CD4-positive, alpha-beta T cell treated with Interleukin-1 beta for 1 hour (primary cell): Measurements from ENCODE around the gene TMEM63B.
"Not testable (repeated sequence)": the region's sequence is repeated elsewhere in the genome, so short reads cannot be mapped to it uniquely, and the experiment has no call there.

Experiments used
- DNase-seq, 2 donors: peaks; one replicate each; pipeline ENCODE4 v3.0.0-alpha.2; 2020 to 2022

The TMEM63B gene

DNA sequence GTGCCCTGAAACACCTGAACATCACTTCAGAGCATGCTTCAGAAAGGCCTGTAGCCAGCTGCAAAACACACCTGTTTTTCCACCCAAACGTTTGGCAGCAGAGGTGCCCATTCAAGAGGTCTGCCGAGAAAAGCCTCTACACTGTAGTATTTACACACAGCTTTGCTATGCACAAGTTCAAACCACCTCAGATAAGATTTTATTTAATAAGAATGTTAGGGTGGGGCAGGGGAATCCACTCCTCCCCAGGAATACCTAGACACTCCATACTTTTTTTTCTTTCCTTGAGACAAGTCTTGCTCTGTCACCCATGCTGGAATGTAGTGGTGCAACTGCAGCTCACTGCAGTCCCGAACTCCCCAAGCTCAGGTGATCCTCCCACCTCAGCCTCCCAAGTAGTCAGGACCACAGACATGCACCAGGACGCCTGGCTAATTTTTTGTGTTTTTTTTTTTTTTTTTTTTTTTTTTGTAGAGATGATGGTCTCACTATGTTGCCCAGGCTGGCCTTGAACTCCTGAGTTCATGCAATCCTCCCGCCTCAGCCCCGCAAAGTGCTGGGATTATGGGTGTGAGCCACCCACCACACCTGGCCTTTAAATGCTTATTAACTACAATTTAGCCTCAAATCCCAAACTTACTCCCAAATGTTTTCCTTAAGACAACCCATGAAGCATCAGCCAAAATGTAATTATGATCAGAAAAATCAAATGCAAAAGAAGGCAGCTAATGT lies 9.8 kb upstream of the TMEM63B start:
- no peak for DNase-seq

DNA sequence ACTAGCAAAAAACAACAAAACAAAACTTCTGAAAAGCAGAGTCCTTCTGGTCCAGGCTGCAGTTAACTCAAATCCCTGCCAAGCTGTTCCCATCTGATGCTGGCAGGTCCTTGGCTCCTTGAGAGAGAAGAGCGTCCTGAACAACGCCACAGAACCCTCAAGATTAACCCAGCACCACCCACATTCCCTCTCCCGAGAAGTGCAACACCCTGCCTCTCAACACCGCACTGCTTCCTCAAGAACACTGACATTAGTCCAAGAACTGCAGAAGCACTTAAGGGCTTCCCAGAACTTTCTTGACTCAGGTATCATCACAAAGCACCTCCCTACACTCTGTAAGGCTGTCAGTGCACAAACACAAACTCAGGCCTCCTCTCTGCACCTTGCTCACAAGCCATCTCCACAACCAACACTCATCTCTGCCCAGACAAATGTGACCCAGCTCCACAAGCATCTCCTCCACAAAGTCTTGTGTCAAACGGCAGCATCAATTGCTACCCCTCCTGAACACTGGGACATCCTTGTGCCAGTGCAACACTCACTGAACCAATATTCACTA lies 7.6 kb upstream of the TMEM63B start:
- no peak for DNase-seq

DNA sequence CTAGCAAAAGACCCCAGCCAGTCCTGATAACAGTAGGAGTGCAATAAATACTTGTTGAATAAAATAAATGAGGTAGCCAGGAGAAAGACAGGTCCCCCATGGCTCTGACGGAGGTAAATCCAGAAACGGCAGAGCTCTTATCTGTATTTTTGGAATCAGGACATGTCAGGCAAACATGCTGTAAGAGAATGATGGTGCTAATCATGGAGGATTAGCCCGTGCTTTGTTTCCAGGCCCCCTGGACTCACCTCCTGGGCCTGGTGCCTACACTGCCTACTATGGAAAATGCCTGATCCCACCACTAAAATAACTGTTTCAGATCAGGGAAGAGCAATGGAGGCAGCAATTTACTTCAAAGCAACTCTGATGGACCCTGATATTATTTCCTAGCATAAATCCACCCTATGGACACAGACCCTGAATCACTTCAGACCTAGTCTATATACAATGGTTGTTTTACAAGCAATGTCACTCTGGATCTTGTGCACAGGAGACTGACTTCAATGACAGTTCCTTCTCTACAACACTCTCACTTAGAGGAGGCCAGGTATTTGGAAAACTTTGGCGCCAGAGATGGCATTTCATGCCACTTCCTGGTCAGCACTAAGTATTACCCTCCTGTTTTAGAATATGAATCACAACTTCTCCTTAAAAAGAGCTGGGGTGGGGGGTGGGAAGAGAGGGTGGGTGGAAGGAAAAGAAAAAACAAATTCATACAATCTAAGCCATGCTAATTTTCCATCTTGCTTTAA lies 6.5 kb upstream of the TMEM63B start:
- DNase-seq = no peak

DNA sequence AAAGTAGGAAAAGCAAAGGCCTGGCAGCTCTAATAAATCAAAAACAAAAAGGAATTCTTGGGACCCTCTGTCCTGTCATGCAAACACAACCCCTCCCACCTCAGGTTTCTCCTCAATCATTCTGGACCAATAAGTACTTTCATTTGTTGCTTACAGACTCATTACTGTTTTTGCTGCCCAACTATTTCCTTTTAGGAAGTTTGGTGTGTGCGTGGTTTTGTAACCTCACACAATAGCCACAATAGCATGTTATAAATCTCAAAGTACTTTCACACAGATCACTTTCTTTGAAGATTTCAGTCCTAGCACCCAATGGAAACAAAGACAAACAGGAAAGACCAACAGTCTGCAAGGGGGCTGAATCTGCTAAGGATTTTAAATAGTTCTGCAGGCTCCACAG lies 4.6 kb upstream of the TMEM63B start:
- DNase-seq = peak in 1 of 2 donors; percentile 41

DNA sequence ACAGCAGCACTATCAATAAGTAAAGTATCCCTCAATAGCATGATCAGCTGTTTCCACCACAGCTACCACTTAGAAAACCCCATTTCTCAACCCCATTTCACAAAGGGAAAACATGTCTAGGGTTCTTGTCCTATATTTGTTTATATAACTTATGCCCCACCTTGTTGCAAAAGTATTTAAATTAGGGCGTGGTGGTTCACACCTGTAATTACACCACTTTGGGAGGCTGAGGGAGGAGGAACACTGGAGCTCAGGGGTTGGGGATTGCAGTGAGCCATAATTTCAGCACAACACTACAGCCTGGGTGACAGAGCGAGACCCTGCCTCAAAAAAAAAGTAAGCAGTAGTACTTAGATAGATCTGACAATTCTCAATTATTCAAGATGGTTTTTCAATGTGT lies 3.8 kb upstream of the TMEM63B start:
- no peak for DNase-seq

DNA sequence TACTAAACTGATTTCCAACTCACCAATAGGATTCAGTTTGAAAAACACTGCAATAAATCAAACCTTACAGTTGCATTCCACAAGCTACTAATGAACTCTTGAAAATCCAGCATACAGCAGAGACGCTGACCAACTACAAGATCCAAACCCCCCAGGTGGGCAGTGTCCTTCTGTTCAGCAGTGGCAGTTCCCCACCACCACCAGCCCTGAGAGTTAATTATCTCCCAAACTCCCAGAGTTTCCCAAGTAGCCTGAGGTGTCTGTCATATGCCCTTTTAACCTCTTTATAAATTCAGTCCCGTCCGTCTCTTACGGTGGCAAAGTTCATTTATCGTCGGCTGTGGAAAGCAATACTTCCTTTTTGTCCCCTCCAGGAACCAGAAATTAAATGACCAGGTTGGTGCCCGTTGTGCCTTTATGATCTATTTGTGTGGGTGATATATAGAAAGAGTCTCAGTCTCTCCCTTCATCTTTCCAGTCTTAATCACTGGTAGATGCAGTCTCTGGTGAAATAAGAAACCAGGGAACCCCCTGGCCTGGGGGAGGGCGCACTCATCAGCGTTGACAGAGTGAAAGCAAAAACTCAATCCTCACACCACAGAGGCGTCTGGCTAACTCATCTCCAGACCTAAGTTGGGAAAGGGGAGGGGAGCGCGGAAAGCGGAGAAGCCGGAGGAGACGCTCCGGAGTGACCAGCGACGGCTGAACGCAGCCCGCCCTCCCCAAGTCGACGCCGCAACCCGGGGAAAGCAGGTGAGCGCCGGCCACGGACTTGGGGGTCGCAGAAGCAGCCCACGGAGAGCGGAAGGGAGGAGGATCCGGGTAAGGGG lies 819 bp upstream of the TMEM63B start:
- DNase-seq = peak; percentile 71 to 78

DNA sequence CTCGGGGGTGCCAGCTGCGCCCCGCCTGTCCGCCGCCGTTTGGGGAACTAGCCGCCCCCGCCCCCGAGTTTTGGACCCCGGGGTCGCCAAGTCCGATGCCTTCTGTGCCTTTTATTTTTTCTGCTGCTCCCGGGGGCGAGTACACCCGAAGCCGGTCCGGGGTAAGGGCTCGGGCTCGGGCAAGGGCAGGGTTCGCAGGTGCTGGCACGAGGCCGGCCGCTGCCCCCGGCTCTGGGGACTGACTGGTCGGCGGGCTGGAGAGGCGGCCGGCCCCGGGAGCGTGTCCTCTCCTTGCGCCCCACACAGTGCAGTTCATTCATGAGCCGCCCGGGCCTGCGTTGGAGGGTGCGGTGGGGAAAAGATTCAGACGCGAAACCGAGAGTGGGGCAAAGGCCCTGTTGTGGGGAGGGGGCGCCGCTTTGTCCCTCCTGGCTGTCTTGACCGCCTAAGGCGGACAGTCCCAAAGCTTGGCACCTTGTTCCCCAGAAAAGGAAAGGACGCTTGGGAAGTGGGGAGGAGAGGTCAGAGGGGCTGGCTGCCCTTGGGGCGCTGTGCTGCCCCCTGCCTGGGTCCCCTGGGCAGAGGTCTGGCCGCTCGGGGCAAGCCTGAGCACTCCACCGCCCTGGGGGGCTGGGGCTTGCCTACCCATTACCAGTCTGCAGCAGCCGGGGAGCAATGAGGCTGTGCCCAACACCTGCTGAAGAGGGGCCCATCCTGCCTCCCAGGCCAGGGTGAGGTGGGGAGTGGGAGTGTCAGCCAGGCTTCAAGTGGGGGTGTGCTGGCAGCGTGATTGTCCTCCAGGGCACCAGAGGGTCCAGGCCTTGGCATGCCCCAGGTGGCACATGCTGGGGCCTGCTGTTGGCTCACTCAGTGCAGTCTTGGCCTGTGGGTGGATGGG lies 915 bp downstream of the TMEM63B start:
- DNase-seq = peak; percentile 6 to 14

DNA sequence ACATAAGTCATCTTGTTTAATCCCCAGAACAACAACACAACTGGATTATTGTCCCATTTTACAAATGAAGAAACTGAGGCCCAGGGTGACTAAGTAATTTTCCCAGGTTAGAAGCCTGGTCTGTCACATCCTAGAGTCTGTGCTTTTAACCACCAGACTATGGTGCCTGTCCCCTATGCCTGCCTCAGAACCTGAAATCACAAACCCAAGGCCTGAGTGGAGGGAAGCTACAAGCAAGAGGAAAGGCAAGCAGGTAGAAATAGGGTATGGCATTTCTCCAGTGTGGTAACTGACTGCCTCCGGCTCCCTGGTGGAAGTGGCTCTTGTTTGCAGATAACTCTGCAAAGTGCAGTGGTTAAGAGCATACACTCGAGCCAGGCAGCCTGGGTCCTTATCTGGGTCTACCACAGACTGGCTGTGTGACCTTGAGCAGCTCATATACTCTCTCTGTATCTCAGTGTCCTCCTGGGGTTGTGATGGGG lies 2.5 kb downstream of the TMEM63B start:
- no peak for DNase-seq

DNA sequence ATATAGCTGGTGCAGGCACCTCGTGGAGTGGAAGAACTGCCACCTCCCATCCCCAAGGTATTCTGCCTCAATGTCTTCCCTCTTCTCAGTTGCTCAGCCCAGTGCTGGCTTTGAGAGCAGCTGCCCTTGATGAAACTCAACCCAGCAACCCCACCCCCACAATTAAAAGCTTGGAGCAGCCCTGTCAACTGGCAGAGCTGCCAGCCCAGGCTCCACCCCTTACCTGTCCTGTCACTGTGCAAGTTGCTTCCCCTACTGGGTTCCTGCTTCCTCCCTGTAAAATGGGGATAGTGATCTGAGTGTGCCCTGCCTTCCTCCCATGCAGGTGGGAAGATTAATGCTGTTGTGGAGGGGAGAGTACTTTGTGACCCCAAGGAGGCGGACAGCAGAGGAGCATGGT lies 4.5 kb downstream of the TMEM63B start:
- no peak for DNase-seq

DNA sequence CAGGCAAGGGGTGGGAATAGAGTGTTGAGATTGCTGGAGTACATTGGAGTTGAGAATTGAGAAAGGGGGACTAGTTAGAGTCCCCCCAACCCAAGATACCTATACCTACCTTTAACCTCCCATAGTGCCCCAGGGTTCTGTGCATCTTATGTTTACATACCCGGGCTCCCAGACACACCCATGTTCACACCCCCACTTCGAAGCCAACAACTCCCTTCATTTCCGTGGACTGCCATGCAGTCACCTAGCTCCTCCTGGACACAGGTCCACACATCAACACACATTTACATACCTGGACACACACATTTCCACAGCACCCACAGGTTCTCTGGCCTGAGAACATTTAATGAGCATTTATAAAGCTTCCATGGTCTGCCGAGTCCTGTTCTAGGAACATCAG lies 5.1 kb downstream of the TMEM63B start:
- no peak for DNase-seq

DNA sequence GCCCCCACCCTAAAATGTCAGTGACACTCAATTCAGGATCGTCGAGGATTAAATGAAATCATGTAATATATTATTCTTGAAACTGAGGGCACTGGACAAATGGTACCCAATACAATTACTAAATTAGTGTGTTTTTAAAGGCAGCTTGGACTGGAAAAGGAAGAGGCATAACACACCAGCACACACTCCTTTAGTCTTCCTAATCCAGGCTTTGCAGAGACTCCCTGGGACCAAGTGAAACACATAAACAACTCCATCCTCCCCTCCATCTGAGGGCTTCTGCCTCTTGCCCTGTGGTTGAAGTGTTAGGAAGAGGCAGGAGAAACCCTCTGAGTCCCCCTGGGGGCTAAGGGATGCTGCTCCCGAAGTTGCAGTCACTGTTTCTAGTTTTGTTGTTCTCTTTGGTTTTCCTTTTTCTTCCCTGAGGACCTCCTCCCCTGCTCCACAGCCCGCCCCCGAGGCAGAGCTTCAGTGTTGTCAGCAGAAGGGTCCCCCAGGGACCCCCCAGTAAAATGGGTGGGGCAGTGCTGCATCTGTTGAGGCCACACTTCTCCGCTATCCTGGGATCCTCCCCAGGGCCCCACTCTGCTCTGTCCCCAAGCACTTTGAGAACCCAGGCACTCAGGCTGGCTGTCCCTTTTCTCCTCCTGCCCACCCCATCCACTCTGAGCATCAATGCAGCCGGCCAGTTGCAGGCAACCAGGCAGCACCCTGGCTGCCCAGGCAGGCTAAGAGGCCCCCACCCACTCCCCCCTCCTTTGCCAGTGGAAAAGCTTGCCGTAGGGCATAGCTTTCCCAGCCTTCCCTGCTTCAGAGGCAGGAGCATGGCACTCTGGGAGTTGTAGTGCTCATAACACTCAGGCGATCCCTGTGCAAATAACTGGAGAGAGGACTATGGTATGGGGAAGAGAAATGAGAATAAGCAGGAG lies 5.9 kb downstream of the TMEM63B start:
- no peak for DNase-seq

DNA sequence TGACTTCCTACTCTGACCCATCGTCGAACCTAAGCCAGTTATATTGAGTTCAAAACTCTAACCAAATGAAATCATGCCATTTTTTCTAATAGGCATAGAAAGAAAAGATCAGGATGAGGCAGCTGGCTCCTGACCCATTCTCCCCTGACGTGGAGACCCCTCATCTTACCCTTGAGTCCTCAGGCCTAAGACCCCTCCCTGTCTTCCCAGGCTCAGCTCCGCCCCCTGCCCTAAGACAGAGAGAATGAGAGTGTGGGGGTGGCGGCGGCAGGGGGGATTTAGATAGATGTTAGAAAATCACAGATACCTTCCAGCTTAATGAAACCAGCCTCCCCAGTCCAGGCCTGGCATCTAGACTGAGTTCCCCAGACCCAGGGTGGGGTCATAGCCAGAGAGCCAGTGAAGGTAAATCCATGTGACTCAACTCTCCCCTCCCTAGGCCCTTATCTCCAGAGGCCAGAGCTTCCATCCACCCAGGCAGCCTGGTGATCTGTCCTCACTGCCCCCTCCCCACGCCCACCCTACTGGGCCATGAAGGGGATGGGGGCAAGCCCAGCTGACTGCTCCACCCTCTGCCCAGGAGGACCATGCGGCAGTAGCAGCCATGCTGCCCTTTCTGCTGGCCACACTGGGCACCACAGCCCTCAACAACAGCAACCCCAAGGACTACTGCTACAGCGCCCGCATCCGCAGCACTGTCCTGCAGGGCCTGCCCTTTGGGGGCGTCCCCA lies 6.8 kb downstream of the TMEM63B start:
- DNase-seq = no peak

DNA sequence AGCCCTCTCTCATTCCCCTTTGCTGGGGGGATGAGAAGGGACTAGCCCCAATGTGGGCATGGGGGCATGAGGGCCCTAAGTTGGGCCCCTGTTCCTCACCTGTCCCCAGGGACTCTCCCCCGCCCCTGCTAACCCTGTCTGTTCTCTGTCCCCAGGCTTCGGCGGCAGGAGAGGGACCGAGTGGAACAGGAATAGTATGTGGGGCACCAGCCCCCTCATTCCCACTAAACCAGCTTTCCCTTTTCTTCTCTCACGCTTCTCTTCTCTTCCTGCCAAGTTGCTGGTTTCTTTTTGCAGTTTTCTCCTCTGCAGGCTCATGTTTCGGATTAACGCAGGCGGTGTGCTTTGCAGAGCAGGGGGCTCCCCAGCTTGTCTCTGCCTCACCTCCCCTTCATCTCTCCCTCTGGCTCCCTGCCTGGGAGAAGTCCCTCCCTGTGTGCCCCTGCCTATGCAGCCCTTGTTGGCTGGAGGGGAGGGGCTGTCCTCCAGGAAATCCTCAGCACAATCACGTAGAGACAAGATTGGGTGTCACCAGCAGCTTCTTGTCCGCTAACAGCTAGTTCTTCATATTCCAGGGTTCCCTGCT lies 7.9 kb downstream of the TMEM63B start:
- DNase-seq = no peak

DNA sequence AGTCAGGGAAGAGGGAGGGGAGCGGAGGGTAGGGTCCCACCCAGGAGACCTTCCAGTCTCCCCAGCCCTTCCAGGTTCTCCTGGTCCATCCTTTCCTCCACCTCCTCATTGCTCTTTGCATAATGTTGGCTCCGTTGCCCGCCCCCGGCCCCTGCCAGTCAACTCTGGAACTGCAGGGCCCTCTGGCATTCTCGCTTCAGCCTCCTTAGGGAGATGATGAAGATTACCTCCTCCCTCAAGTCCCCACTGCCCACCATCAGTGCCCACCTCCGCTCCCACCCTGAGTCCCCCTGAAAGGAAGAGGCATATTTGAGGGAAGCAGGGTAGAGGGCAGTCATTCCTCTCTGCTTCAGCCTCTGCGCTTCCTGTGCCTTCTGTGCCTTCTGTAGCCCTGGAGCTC lies 8.5 kb downstream of the TMEM63B start:
- DNase-seq = no peak

DNA sequence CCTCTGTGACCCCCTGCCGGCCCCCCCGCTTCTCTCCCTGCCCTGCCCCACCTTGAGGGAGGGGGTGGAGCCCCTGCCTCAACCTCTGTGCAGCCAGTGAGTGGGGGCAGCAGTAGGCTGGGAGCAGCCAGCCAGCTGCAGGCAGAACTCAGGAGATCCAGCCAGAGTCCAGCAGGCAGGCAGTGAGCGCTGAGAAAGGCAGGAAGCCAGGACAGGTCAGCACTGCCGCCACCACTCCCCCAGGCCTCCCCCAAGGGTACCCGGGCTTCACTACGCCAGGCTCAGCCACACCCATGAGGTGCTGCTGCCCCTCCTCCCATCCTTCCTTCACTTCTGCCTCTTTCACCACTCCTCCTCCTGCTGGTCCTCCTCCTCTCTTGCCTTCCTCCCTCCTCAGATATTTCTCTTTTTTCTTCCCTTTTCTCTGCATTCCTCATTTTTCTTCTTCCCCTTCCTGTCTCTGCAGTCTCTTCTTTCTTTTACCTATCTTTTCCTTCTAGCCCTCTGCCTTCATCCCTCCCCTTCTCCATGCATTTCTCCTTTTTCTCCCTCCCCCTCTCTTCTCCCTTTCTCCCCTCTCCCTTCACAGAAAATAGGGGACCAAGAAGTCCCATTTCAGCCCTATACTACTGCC lies 11.5 kb downstream of the TMEM63B start:
- no peak for DNase-seq

DNA sequence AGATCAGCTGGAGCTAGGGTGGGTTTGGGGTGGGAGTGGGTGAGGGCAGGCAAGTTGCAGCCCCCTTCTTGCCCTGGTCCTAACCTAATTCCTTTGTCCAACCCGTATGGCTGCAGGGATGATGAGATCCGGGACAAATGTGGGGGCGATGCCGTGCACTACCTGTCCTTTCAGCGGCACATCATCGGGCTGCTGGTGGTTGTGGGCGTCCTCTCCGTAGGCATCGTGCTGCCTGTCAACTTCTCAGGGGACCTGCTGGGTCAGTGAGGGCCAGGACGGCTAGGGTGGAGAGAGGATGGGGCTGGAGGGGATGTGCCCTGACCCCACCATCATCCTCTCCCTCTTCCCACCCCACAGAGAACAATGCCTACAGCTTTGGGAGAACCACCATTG lies 12.0 kb downstream of the TMEM63B start:
- no peak for DNase-seq

DNA sequence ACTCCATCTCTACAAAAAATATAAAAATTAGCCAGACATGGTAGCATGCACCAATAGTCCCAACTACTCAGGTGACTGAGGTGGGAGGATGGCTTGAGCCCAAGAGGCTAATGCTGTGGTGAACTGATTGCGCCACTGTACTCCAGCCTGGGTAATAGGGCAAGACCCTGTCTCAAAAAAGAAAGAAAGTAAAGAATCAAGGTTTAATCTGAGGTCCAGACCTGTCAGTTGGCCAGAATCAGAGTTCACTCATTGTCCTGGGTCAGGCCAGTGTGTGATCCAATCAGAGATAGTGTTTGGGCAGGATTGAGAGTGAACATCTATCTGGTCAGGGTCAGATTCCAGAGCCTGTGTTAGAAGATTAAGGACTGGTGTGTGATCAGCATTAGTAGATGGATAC lies 15.5 kb downstream of the TMEM63B start:
- no peak for DNase-seq

DNA sequence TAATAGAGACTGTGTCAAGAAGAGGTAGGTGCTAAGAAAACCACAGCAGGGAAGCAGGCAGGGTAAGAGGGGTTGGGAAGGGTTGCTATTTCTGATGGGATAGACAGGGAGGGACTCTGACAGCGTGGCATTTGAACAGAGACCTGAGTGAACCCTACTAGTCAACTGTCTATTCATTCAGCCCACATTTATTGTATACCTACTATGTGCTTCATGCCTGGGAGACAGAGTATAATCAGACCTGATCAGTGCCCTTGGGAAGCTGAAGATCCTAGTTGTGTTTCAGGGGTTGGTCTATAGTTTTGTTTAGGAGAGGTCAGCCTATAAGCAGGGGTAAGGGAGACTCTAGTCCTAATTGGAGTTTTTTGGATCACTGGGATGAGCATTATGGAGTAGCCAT lies 16.4 kb downstream of the TMEM63B start:
- DNase-seq = no peak

DNA sequence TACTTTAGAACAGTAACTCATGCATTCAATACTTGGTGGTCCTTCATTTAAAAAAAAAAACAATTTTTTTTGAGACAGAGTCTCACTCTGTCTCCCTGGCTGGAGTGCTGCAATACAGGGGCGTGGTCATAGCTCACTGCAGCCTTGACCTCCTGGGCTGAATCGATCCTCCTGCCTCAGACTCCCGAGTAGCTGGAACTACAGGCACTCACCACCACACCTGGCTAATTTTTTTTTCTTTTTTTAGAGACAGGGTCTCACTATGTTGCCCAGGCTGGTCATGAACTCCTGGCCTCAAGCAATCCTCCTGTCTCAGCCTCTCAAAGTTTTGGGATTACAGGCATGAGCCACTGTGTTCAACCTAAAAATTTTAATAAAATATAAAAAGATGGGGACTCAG lies 17.2 kb downstream of the TMEM63B start:
- not testable (repeated sequence) for DNase-seq
